CD8-positive, alpha-beta memory T cell (primary cell): ENCODE results near the gene B4GALNT2. TPM values are rescaled to one million over a fixed set of nuclear protein-coding genes. Genes with fewer than 3 reads are reported as not detected.

Experiments used
- CTCF ChIA-PET: fragments of 350-600 bp; sonication (Branson Sonifier 250); formaldehyde crosslinking; loops from one replicate; lab custom pipeline; 2021; ENCODE audit warnings: antibody characterized with exemption; lab: Charles Lee
- POLR2A ChIA-PET: fragments of 350-600 bp; sonication (Branson Sonifier 250); formaldehyde crosslinking; loops from one replicate; lab custom pipeline; 2021; ENCODE audit warnings: antibody characterized with exemption; lab: Charles Lee
- DNase-seq, 5 donors: peaks; one replicate each; pipeline versions ENCODE4 v3.0.0 to v3.0.0-alpha.2; 2020 to 2022; ENCODE audit warnings: mixed read lengths in 1 of 5
- H3K27ac ChIP-seq: one replicate; pipeline ENCODE4 v1.7.0; 2013; ENCODE audit warnings: low read depth, mild to moderate bottlenecking, low read length, moderate library complexity
- H3K27me3 ChIP-seq: 2 replicates; pipeline ENCODE4 v1.7.0; 2013; ENCODE audit warnings: low read length, mild to moderate bottlenecking; ENCODE audit not compliant: insufficient read depth, poor library complexity, severe bottlenecking
- H3K36me3 ChIP-seq: 2 replicates; pipeline ENCODE4 v1.7.0; 2013; ENCODE audit warnings: mild to moderate bottlenecking, low read length, moderate library complexity; ENCODE audit not compliant: insufficient read depth
- H3K4me1 ChIP-seq: 2 replicates; pipeline ENCODE4 v1.7.0; 2013; ENCODE audit warnings: mild to moderate bottlenecking, low read length, moderate library complexity; ENCODE audit not compliant: insufficient read depth
- H3K4me3 ChIP-seq: 2 replicates; pipeline ENCODE4 v1.7.0; 2013; ENCODE audit warnings: mild to moderate bottlenecking, low read length
- H3K9me3 ChIP-seq: 2 replicates; pipeline ENCODE4 v1.7.0; 2013; ENCODE audit warnings: mild to moderate bottlenecking, low read length
- H3K27ac Mint-ChIP-seq, 8 donors: one replicate each; pipeline ENCODE4 v1.8.0; 2020 to 2021; ENCODE audit warnings: mixed read lengths in 8 of 8, mild to moderate bottlenecking in 6 of 8, inconsistent platforms in 3 of 8, moderate library complexity in 3 of 8
- H3K27me3 Mint-ChIP-seq, 2 donors: one replicate each; pipeline ENCODE4 v1.8.0; 2020 to 2021; ENCODE audit warnings: mixed read lengths in 2 of 2, mild to moderate bottlenecking in 1 of 2, moderate library complexity in 1 of 2
- H3K36me3 Mint-ChIP-seq, 3 donors: one replicate each; pipeline ENCODE4 v1.8.0; 2020 to 2021; ENCODE audit warnings: mixed read lengths in 3 of 3, inconsistent platforms in 1 of 3, mild to moderate bottlenecking in 1 of 3
- H3K4me1 Mint-ChIP-seq, 3 donors: one replicate each; pipeline ENCODE4 v1.8.0; 2020 to 2021; ENCODE audit warnings: mixed read lengths in 3 of 3, inconsistent platforms in 1 of 3, mild to moderate bottlenecking in 1 of 3
- H3K4me3 Mint-ChIP-seq, 7 donors: one replicate each; pipeline ENCODE4 v1.8.0; 2020 to 2021; ENCODE audit warnings: mixed read lengths in 7 of 7, mild to moderate bottlenecking in 6 of 7, moderate library complexity in 4 of 7, inconsistent platforms in 2 of 7
- H3K9me3 Mint-ChIP-seq, 5 donors: one replicate each; pipeline ENCODE4 v1.8.0; 2020 to 2022; ENCODE audit warnings: mixed read lengths in 5 of 5, mild to moderate bottlenecking in 3 of 5, moderate library complexity in 2 of 5, inconsistent platforms in 1 of 5
- polyA plus RNA-seq: library from polyadenylated mRNA; unstranded; fragments of 300-500 nt; fragmentation: Illumina TruSeq; gene quantifications from one replicate; pipeline ENCODE4 v1.2.3, GENCODE V29; 2021
- total RNA-seq, 2 experiments: library from RNA; stranded (reverse); gene quantifications; one replicate each; pipeline ENCODE4 v1.2.3, GENCODE V29; 2021

Gene B4GALNT2
- total and polyA plus RNA-seq, 3 experiments from 2014 or later = not detected

DNA sequence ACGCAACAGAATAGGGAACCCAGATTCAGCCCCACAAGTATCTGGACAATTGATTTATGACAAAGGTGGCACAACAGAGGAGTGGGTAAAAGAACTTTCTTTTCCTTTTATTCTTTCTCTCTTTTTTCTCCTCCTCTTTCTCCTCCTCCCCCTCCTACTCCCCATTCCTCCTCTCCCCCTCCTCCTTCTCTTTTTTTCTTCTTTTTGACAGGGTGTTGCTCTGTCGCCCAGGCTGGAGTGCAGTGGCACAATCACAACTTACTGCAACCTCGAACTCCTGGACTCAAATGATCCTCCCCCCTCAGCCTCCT lies 61.7 kb downstream of the B4GALNT2 start:
- ChIA-PET CTCF (interaction anchor here (1.0 to 12.6 kb wide), 4 partner anchors 14 to 33 kb away, joined by 3 to 173 read pairs (median 88); partner anchors contain the start of genes ABI3, GNGT2 and PHOSPHO1), POLR2A (interaction anchor here (1.1 to 3.1 kb wide), 2 partner anchors 17 to 24 kb away, joined by 3 to 35 read pairs; partner anchors contain the start of genes ABI3 and GNGT2)
- Histone ChIP-seq H3K27me3 (no peaks in the 10 kb centered on the region), H3K4me3 (no peak overlapping the region), H3K36me3 (no peaks in the 10 kb centered on the region), H3K4me1 (peaks cover 4% of the 10 kb centered on the region), H3K27ac (no peak overlapping the region), H3K9me3 (no peaks in the 10 kb centered on the region)
- Mint-ChIP-seq H3K27me3 (peaks cover 0 to 12% of the 10 kb centered on the region in 2 donors), H3K36me3 (peaks cover 0 to 15% (median 0%) of the 10 kb centered on the region in 3 donors), H3K27ac (peak overlapping the region in 7 of 8 donors; percentile 11 to 99 (median 31)), H3K4me3 (peak overlapping the region in 6 of 7 donors; percentile 12 to 97 (median 76)), H3K4me1 (peaks cover 23 to 43% (median 40%) of the 10 kb centered on the region in 3 donors), H3K9me3 (peaks cover 0 to 4% (median 0%) of the 10 kb centered on the region in 5 donors)
- no peak for DNase-seq

DNA sequence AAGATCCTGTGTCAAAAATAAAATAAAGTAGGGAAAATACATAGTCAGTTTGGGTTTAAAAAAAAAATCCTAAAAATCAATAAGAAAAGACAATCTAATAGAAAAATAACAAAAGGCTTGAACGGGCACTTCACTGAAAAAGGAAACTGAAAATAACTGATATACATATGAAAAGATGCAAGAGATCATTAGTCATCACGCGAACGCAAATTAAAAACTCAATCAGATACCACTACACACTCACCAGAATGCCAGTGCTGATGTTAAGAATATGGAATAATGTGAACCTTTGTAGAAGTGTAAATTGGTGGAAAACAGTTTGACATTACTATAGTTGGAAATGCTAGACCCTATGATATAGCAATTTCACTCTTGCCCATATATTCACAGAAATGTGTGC lies 63.2 kb downstream of the B4GALNT2 start:
- no peak for DNase-seq
- peak overlapping the region in 6 of 8 donors; percentile 18 to 74 (median 64) for H3K27ac Mint-ChIP-seq
- H3K36me3 ChIP-seq = no peaks in the 10 kb centered on the region
- H3K27ac ChIP-seq = no peak overlapping the region
- peaks cover 17 to 40% (median 34%) of the 10 kb centered on the region in 3 donors for H3K4me1 Mint-ChIP-seq
- CTCF ChIA-PET = interaction anchor here (8.4 to 12.6 kb wide), 2 partner anchors 17 to 32 kb away, joined by 133 to 173 read pairs; partner anchors contain the start of genes ABI3, GNGT2 and PHOSPHO1
- no peaks in the 10 kb centered on the region for H3K27me3 ChIP-seq
- H3K36me3 Mint-ChIP-seq = peaks cover 0 to 15% (median 0%) of the 10 kb centered on the region in 3 donors
- peaks cover 0 to 4% (median 0%) of the 10 kb centered on the region in 5 donors for H3K9me3 Mint-ChIP-seq
- H3K4me3 ChIP-seq = no peak overlapping the region
- POLR2A ChIA-PET = no interaction called here
- no peaks in the 10 kb centered on the region for H3K9me3 ChIP-seq
- H3K4me1 ChIP-seq = peaks cover 2% of the 10 kb centered on the region
- H3K27me3 Mint-ChIP-seq = peaks cover 0 to 12% of the 10 kb centered on the region in 2 donors
- H3K4me3 Mint-ChIP-seq = peak overlapping the region in 2 of 7 donors; percentile 0 to 72

DNA sequence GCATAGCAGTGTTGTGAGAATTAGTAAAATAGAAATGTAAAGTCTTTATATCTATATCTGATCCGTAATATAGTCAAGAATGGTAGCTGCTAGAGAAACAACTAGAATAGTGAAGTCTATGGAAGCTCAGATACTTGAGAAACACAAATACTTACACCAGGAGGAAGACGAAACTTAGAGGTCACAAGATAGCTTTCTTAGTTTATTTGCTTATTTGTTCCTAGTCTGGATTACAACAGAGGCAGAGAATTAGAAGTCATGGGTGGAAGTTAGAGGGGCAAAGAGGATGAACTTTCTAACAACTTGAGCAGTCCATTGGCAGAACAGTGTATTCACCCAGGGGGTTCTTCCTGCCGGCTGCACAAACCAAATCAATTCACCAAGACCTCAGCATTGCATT lies 64.0 kb downstream of the B4GALNT2 start:
- no peaks in the 10 kb centered on the region for H3K9me3 ChIP-seq
- no peak for DNase-seq
- CTCF ChIA-PET = interaction anchor here (8.4 to 12.6 kb wide), 2 partner anchors 17 to 31 kb away, joined by 133 to 173 read pairs; partner anchors contain the start of genes ABI3, GNGT2 and PHOSPHO1
- Mint-ChIP-seq H3K9me3 (peaks cover 0 to 4% (median 0%) of the 10 kb centered on the region in 5 donors), H3K36me3 (peaks cover 0 to 15% (median 0%) of the 10 kb centered on the region in 3 donors), H3K27me3 (peaks cover 0 to 12% of the 10 kb centered on the region in 2 donors), H3K27ac (peak overlapping the region in 1 of 8 donors; percentile 4), H3K4me1 (peaks cover 14 to 35% (median 28%) of the 10 kb centered on the region in 3 donors), H3K4me3 (no peak overlapping the region)
- H3K36me3 ChIP-seq = no peaks in the 10 kb centered on the region
- no peak overlapping the region for H3K4me3 ChIP-seq
- H3K27ac ChIP-seq = no peak overlapping the region
- no peaks in the 10 kb centered on the region for H3K4me1 ChIP-seq
- POLR2A ChIA-PET = no interaction called here
- no peaks in the 10 kb centered on the region for H3K27me3 ChIP-seq

DNA sequence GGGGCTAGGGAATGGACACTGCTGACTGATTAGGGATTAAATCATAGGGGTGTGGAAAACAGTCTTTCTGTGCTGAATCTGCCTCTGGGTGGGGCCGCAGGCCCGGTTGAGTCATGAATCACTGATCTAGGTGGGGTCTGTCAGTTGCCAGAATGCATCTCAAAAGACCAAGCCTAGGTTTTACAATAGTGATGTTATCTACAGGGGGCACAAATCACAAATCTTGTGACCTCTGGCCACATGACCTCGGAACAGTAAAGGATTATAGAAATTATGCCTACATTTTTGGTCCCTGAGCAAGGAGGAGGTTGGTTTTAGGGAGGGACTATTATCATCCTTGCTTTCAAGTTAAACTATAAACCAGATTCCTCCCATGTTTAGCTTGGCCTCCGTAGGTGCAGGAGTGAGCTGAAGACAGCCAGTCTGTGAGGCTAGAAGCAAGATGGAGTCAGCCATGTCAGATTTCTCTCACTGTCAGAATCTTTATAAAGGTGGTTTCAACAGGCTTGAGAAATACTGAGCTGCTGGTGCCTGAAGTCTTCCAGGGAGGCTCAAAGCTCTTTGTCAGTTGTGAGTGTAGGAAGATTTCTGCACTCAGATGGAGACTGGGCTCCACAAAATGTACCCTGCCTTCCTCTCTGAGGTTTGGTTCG lies 64.9 kb downstream of the B4GALNT2 start:
- H3K27ac ChIP-seq = no peak overlapping the region
- ChIA-PET CTCF (interaction anchor here (0.8 to 12.6 kb wide), 5 partner anchors 10 to 30 kb away, joined by 4 to 173 read pairs (median 7); partner anchors contain the start of genes ABI3, GNGT2 and PHOSPHO1), POLR2A (interaction anchor here (0.8 to 1.2 kb wide), 3 partner anchors 12 to 33 kb away, joined by 3 to 8 read pairs (median 5); partner anchors contain the start of gene PHOSPHO1)
- Mint-ChIP-seq H3K36me3 (peaks cover 0 to 6% (median 0%) of the 10 kb centered on the region in 3 donors), H3K4me1 (peaks cover 9 to 26% (median 23%) of the 10 kb centered on the region in 3 donors), H3K27ac (peak overlapping the region in 4 of 8 donors; percentile 23 to 60 (median 30)), H3K9me3 (peaks cover 0 to 2% (median 0%) of the 10 kb centered on the region in 5 donors), H3K27me3 (peaks cover 0 to 4% of the 10 kb centered on the region in 2 donors), H3K4me3 (peak overlapping the region in 1 of 7 donors; percentile 33)
- DNase-seq = no peak
- H3K4me3 ChIP-seq = no peak overlapping the region
- H3K36me3 ChIP-seq = no peaks in the 10 kb centered on the region
- H3K4me1 ChIP-seq = no peaks in the 10 kb centered on the region
- no peaks in the 10 kb centered on the region for H3K9me3 ChIP-seq
- H3K27me3 ChIP-seq = no peaks in the 10 kb centered on the region

DNA sequence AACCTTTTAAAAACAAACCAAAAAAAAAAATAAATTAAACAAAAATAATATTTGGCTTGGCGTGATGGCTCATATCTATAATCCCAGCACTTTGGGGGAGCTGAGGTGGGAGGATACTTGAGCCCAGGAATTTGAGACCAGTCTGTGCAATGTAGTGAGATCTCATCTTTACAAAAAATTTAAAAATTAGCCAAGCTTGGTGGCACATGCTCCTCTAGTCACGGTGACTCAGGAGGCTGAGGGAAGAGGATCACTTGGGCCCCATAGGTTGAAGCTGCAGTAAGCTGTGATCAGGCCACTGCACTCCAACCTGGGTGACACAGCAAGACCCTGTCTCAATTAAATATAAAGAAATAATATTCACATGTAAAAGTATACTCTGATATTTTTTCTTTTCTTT lies 65.6 kb downstream of the B4GALNT2 start:
- no peak for DNase-seq
- Histone ChIP-seq H3K27me3 (no peaks in the 10 kb centered on the region), H3K4me3 (no peak overlapping the region), H3K4me1 (no peaks in the 10 kb centered on the region), H3K9me3 (no peaks in the 10 kb centered on the region), H3K36me3 (no peaks in the 10 kb centered on the region), H3K27ac (no peak overlapping the region)
- Mint-ChIP-seq H3K4me1 (peaks cover 5 to 19% (median 16%) of the 10 kb centered on the region in 3 donors), H3K4me3 (no peak overlapping the region), H3K27ac (no peak overlapping the region), H3K9me3 (no peaks in the 10 kb centered on the region), H3K27me3 (no peaks in the 10 kb centered on the region), H3K36me3 (no peaks in the 10 kb centered on the region)
- ChIA-PET CTCF (interaction anchor here (1.4 to 12.6 kb wide), 5 partner anchors 9 to 29 kb away, joined by 5 to 173 read pairs (median 7); partner anchors contain the start of genes ABI3, GNGT2 and PHOSPHO1), POLR2A (interaction anchor here (0.8 to 1.2 kb wide), 3 partner anchors 11 to 32 kb away, joined by 3 to 8 read pairs (median 5); partner anchors contain the start of gene PHOSPHO1)

DNA sequence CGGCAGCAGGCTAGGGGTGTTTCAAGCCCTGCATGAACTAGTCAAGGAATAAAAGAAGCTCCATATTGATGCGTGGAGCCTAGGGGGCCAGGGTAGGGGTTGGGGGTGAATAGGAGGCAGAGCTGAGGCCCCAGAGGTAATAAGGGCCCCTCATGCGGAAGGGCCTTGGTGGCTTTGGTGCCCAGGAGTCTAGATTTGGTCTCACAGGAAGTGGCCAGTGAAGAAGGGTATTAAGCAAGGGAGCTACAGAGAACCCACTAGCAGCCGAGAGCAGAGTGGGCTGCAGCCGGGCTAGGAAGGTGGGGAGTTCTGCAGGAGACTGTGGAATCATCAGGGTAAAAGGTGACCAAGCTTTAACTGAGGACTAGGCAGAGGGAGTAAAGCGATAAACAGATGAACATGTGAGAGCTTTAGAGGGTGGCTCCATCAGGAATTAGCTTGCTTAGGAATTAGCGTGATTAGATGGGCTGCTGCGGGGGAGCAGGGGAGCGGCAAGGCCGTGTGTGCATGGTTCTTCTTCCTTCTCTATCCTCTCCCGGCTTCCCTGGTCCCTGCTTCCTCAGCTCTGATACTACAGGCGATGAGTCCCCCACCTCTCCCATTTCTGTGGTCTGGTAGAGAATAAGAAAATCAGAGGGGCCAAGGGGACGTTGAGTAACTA lies 68.0 kb downstream of the B4GALNT2 start:
- Mint-ChIP-seq H3K27ac (peak overlapping the region in 1 of 8 donors; percentile 27), H3K4me3 (no peak overlapping the region), H3K36me3 (peaks cover 0 to 2% (median 0%) of the 10 kb centered on the region in 3 donors), H3K9me3 (no peaks in the 10 kb centered on the region), H3K4me1 (peaks cover 4 to 13% (median 5%) of the 10 kb centered on the region in 3 donors), H3K27me3 (no peaks in the 10 kb centered on the region)
- H3K27me3 ChIP-seq = no peaks in the 10 kb centered on the region
- no peak overlapping the region for H3K4me3 ChIP-seq
- H3K9me3 ChIP-seq = no peaks in the 10 kb centered on the region
- CTCF ChIA-PET = interaction anchor here (0.8 to 12.6 kb wide), 6 partner anchors 8 to 90 kb away, joined by 3 to 173 read pairs (median 4); partner anchors contain the start of gene PHOSPHO1
- H3K27ac ChIP-seq = no peak overlapping the region
- no peaks in the 10 kb centered on the region for H3K4me1 ChIP-seq
- H3K36me3 ChIP-seq = no peaks in the 10 kb centered on the region
- no peak for DNase-seq
- POLR2A ChIA-PET = interaction anchor here (0.8 kb wide), 1 partner anchor 8 kb away, joined by 3 read pairs; no protein-coding TSS in a partner anchor

DNA sequence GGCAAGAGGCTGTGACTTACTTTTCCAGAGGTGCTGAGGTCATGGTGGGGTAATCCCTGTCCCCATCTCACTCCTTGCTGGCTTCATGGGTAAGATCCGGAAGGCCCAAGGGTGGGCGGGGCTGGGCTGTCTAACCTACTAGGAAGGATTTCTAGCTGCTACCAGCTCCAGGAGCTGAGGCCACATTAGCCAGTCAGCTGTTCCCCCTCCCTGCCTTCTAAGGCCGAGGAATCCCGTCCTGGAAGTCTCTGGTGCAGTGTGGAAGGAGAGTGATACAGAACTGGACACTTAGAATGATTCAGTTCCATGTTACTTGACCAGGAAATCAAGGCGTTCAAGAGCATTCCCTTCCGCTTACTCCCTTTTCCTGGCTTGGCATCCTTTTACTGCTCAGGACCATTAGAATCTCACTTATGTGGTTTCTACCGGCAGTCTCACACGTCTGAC lies 68.9 kb downstream of the B4GALNT2 start:
- Histone ChIP-seq H3K36me3 (no peaks in the 10 kb centered on the region), H3K4me1 (no peaks in the 10 kb centered on the region), H3K27me3 (no peaks in the 10 kb centered on the region), H3K9me3 (no peaks in the 10 kb centered on the region), H3K4me3 (no peak overlapping the region), H3K27ac (no peak overlapping the region)
- no peak overlapping the region for H3K27ac Mint-ChIP-seq
- H3K9me3 Mint-ChIP-seq = no peaks in the 10 kb centered on the region
- H3K27me3 Mint-ChIP-seq = no peaks in the 10 kb centered on the region
- peaks cover 0 to 13% (median 7%) of the 10 kb centered on the region in 3 donors for H3K4me1 Mint-ChIP-seq
- DNase-seq = no peak
- CTCF ChIA-PET = interaction anchor here (0.9 kb wide), 1 partner anchor 9 kb away, joined by 5 read pairs; no protein-coding TSS in a partner anchor
- peaks cover 6 to 7% (median 6%) of the 10 kb centered on the region in 3 donors for H3K36me3 Mint-ChIP-seq
- no peak overlapping the region for H3K4me3 Mint-ChIP-seq
- POLR2A ChIA-PET = interaction anchor here (0.6 kb wide), 1 partner anchor 324 kb away, joined by 3 read pairs; no protein-coding TSS in a partner anchor
